Keratinocyte (primary cell): ENCODE results near the gene DIPK1A. TPM values are rescaled to one million over a fixed set of nuclear protein-coding genes. Genes with fewer than 3 reads are reported as not detected.

Experiments used
- DNase-seq: peaks from one replicate; pipeline ENCODE4 v3.0.0-alpha.2; 2011; ENCODE audit warnings: low read depth, missing footprints, low spot score
- FAIRE-seq: peaks from 2 replicates; lab custom pipeline; 2011; peaks lifted over from hg19 to GRCh38; lab: Jason Lieb, UNC
- H2AFZ ChIP-seq: 2 replicates; pipeline ENCODE4 v1.6.0; 2012; ENCODE audit warnings: low read length, control low read depth, inconsistent platforms; ENCODE audit not compliant: control insufficient read depth
- H3K27ac ChIP-seq: 2 replicates; pipeline ENCODE4 v1.5.1; 2011; ENCODE audit warnings: low read length; ENCODE audit not compliant: control insufficient read depth, insufficient read depth
- H3K27me3 ChIP-seq: 3 replicates; pipeline ENCODE4 v1.6.0; 2011; ENCODE audit warnings: low read length; ENCODE audit not compliant: control insufficient read depth, insufficient read depth; ENCODE audit errors: extremely low read depth
- H3K36me3 ChIP-seq, 2 experiments: 2 replicates in 1 of 2; 3 replicates in 1 of 2; pipeline ENCODE4 v1.5.1; 2011; ENCODE audit warnings: low read length in 2 of 2, mild to moderate bottlenecking in 1 of 2; ENCODE audit not compliant: control insufficient read depth in 2 of 2, insufficient read depth in 2 of 2; ENCODE audit errors: extremely low read depth in 1 of 2
- H3K4me1 ChIP-seq: 3 replicates; pipeline ENCODE4 v1.5.1; 2011; ENCODE audit warnings: low read length; ENCODE audit not compliant: control insufficient read depth, insufficient read depth; ENCODE audit errors: extremely low read depth
- H3K4me2 ChIP-seq: 3 replicates; pipeline ENCODE4 v1.6.0; 2011; ENCODE audit warnings: low read depth, low read length; ENCODE audit not compliant: control insufficient read depth, insufficient read depth; ENCODE audit errors: extremely low read depth
- H3K4me3 ChIP-seq, 3 experiments: fragments of 200-600 bp in 1 of 3; sonication (generic) in 1 of 3; 2 replicates in 2 of 3; 3 replicates in 1 of 3; pipeline ENCODE4 v1.5.1; 2011 to 2016; ENCODE audit warnings: low read length in 3 of 3, mild to moderate bottlenecking in 3 of 3, control low read depth in 2 of 3, inconsistent platforms in 1 of 3, low read depth in 1 of 3, mixed read lengths in 1 of 3, mixed run types in 1 of 3, moderate library complexity in 1 of 3; ENCODE audit not compliant: control insufficient read depth in 2 of 3, insufficient read depth in 2 of 3; ENCODE audit errors: extremely low read depth in 1 of 3
- H3K79me2 ChIP-seq: 2 replicates; pipeline ENCODE4 v1.6.0; 2012; ENCODE audit warnings: low read length; ENCODE audit not compliant: control insufficient read depth, insufficient read depth
- H3K9ac ChIP-seq: 3 replicates; pipeline ENCODE4 v1.6.0; 2011; ENCODE audit warnings: low read length; ENCODE audit not compliant: control insufficient read depth, insufficient read depth; ENCODE audit errors: extremely low read depth
- H3K9me1 ChIP-seq: 3 replicates; pipeline ENCODE4 v1.6.0; 2011; ENCODE audit warnings: low read length; ENCODE audit not compliant: control insufficient read depth, insufficient read depth; ENCODE audit errors: extremely low read depth
- H3K9me3 ChIP-seq: 2 replicates; pipeline ENCODE4 v1.5.1; 2012; ENCODE audit warnings: low read depth, low read length; ENCODE audit not compliant: control insufficient read depth
- H4K20me1 ChIP-seq: 3 replicates; pipeline ENCODE4 v1.6.0; 2011; ENCODE audit warnings: low read length; ENCODE audit not compliant: control insufficient read depth, insufficient read depth; ENCODE audit errors: extremely low read depth
- CTCF ChIP-seq, 3 experiments: IDR thresholded peaks in 1 of 3; conservative IDR thresholded peaks in 1 of 3; optimal IDR thresholded peaks in 1 of 3; 2 replicates in 2 of 3; 3 replicates in 1 of 3; pipeline versions ENCODE3 to v1.5.1; 2011; ENCODE audit warnings: low read length in 3 of 3, mild to moderate bottlenecking in 3 of 3, moderate library complexity in 2 of 3, control low read depth in 1 of 3, inconsistent platforms in 1 of 3; ENCODE audit not compliant: insufficient read depth in 2 of 3; ENCODE audit errors: extremely low read depth in 1 of 3
- EZH2 ChIP-seq: IDR thresholded peaks from one replicate; pipeline ENCODE4 v1.6.1; 2012; ENCODE audit warnings: inconsistent platforms, mild to moderate bottlenecking, low read length, moderate library complexity
- dilution Hi-C: fragments of 300-500 bp; cut with MboI; formaldehyde crosslinking; loops from one replicate; pipeline ENCODE4 v1.7.0; 2020; ENCODE audit warnings: low sequenced_read_pairs; ENCODE audit not compliant: extremely low pct_ligation_motif_present
- polyA plus RNA-seq, 5 experiments: library from polyadenylated mRNA; depleted of rRNA in 3 of 5; stranded (reverse) in 3 of 5; stranded (forward) in 1 of 5; unstranded in 1 of 5; fragments of >200 nt; gene quantifications; 1 replicate in 1 of 5; 2 replicates in 3 of 5; 3 replicates in 1 of 5; pipeline versions ENCODE4 v1.2.1 to v1.2.3, GENCODE V29; 2011 to 2012; ENCODE audit warnings: missing spikeins in 2 of 5, low read depth in 1 of 5, low replicate concordance in 1 of 5

DIPK1A gene
- polyA plus RNA-seq, 1 donor (not counting 4 experiments of a cell fraction or from before 2014, with no cell fraction given) = 22.0 TPM

GRCh38 chr1:92902406-92902744 lies 58.9 kb downstream of the DIPK1A start:
- Histone ChIP-seq H3K4me2 (no peak overlapping the region), H3K36me3 (no peaks in the 10 kb centered on the region), H3K9me1 (no peaks in the 10 kb centered on the region), H3K4me1 (peaks cover 3% of the 10 kb centered on the region), H3K9ac (no peak overlapping the region), H2AFZ (no peak overlapping the region), H3K4me3 (no peak overlapping the region), H3K9me3 (no peaks in the 10 kb centered on the region), H3K27me3 (no peaks in the 10 kb centered on the region), H3K79me2 (no peaks in the 10 kb centered on the region), H4K20me1 (no peaks in the 10 kb centered on the region), H3K27ac (no peak overlapping the region)
- no peak for FAIRE-seq
- dilution Hi-C loops = no loop called here
- TF ChIP-seq CTCF (optimal IDR thresholded peaks at IDR 0.05 in 1 of 3, IDR thresholded peaks at IDR 0.05 in 1 of 3, conservative IDR thresholded peaks at IDR 0.05 in 1 of 3; ENCODE audit: extremely low read depth in 1 of 3, insufficient read depth in 2 of 3, low read length in 3 of 3) (no peak), EZH2 (no peak)
- DNase-seq = no peak

- Histone ChIP-seq H3K27me3 (no peaks in the 10 kb centered on the region), H3K4me1 (no peaks in the 10 kb centered on the region), H2AFZ (no peak overlapping the region), H3K9ac (no peak overlapping the region), H3K27ac (no peak overlapping the region), H3K4me3 (no peak overlapping the region), H3K9me3 (no peaks in the 10 kb centered on the region), H3K36me3 (no peaks in the 10 kb centered on the region), H4K20me1 (no peaks in the 10 kb centered on the region), H3K4me2 (no peak overlapping the region), H3K9me1 (no peaks in the 10 kb centered on the region), H3K79me2 (no peaks in the 10 kb centered on the region)
- dilution Hi-C loops = no loop called here
- no peak for TF ChIP-seq CTCF (optimal IDR thresholded peaks at IDR 0.05 in 1 of 3, IDR thresholded peaks at IDR 0.05 in 1 of 3, conservative IDR thresholded peaks at IDR 0.05 in 1 of 3; ENCODE audit: extremely low read depth in 1 of 3, insufficient read depth in 2 of 3, low read length in 3 of 3)
- TF ChIP-seq EZH2 = no peak
- FAIRE-seq (no peak), DNase-seq (no peak)
Measured at GRCh38 chr1:92901699-92902405, 59.4 kb downstream of the DIPK1A start.
